ENCODE data around the gene C15orf39.

The C15orf39 gene

DNA sequence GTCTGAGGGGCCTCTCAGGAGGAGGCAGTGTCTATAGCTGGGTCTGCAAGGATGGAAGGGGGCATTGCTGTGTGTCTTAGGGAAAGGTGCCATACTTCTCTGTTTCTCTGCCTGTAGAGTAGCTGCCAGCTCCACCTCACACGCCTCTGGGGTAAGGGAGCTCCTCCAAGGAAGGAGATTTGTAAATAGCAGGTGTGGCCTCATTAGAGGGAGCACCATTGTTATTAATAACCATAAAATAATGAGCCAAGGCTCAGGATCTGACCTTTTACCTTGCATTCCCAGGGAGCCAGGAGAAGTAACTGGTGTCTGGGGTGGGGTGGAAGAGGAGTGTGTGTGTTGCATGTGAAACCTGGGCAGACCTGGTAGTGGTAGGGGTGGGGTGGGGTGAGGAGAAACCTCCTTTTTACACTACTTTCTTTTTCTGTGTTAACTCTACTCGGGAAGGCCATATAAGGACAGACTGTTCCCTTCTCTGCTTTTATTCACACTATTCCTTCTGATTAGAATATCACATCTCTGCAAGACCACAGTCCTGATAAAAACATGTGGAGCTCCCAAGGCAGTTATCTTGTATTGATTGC lies 2.2 kb upstream of the C15orf39 start:
- Histone ChIP-seq H3K4me3 (ENCODE audit: low read depth, low read length) (no peak overlapping the region), H3K9me3 (ENCODE audit: control insufficient read depth, insufficient read depth, low read depth, low read length) (no peaks in the 10 kb centered on the region), H3K4me1 (ENCODE audit: control insufficient read depth, insufficient read depth, low read length) (peaks cover 16% of the 10 kb centered on the region), H3K27ac (ENCODE audit: extremely low read depth, low read depth, low read length) (no peak overlapping the region), H3K36me3 (ENCODE audit: control insufficient read depth in 2 of 2, insufficient read depth in 1 of 2, low read length in 2 of 2) (no peaks in the 10 kb centered on the region)
- TF ChIP-seq, protein P1, sequence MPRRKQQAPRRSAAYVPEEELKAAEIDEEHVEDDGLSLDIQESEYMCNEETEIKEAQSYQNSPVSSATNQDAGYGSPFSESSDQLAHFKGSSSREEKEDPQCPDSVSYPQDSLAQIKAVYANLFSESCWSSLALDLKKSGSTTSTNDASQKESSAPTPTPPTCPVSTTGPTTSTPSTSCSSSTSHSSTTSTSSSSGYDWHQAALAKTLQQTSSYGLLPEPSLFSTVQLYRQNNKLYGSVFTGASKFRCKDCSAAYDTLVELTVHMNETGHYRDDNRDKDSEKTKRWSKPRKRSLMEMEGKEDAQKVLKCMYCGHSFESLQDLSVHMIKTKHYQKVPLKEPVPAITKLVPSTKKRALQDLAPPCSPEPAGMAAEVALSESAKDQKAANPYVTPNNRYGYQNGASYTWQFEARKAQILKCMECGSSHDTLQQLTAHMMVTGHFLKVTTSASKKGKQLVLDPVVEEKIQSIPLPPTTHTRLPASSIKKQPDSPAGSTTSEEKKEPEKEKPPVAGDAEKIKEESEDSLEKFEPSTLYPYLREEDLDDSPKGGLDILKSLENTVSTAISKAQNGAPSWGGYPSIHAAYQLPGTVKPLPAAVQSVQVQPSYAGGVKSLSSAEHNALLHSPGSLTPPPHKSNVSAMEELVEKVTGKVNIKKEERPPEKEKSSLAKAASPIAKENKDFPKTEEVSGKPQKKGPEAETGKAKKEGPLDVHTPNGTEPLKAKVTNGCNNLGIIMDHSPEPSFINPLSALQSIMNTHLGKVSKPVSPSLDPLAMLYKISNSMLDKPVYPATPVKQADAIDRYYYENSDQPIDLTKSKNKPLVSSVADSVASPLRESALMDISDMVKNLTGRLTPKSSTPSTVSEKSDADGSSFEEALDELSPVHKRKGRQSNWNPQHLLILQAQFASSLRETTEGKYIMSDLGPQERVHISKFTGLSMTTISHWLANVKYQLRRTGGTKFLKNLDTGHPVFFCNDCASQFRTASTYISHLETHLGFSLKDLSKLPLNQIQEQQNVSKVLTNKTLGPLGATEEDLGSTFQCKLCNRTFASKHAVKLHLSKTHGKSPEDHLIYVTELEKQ (tag by site-specific recombination; IDR thresholded peaks at IDR 0.05; ENCODE audit: borderline replicate concordance), result no peak
- TF ChIP-seq BCL11B (tag by site-specific recombination; IDR thresholded peaks at IDR 0.05; ENCODE audit: low read depth) (no peak), ZNF394 (tag by site-specific recombination; IDR thresholded peaks at IDR 0.05; ENCODE audit: borderline replicate concordance) (no peak), ZNF747 (tag by site-specific recombination; IDR thresholded peaks at IDR 0.05) (no peak), ZNF19 (tag by site-specific recombination; IDR thresholded peaks at IDR 0.05; ENCODE audit: low read depth) (no peak), ZNF169 (tag by site-specific recombination; IDR thresholded peaks at IDR 0.05) (no peak), ZNF121 (tag by site-specific recombination; IDR thresholded peaks at IDR 0.05) (no peak), ZIC2 (tag by site-specific recombination; IDR thresholded peaks at IDR 0.05) (no peak), REPIN1 (tag by site-specific recombination; IDR thresholded peaks at IDR 0.05; ENCODE audit: low read depth) (no peak)
- TF ChIP-seq, protein P2, sequence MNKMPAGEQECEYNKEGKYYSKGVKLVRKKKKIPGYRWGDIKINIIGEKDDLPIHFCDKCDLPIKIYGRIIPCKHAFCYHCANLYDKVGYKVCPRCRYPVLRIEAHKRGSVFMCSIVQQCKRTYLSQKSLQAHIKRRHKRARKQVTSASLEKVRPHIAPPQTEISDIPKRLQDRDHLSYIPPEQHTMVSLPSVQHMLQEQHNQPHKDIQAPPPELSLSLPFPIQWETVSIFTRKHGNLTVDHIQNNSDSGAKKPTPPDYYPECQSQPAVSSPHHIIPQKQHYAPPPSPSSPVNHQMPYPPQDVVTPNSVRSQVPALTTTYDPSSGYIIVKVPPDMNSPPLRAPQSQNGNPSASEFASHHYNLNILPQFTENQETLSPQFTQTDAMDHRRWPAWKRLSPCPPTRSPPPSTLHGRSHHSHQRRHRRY (tag by site-specific recombination; IDR thresholded peaks at IDR 0.05), result no peak
- TF ChIP-seq, protein P3, sequence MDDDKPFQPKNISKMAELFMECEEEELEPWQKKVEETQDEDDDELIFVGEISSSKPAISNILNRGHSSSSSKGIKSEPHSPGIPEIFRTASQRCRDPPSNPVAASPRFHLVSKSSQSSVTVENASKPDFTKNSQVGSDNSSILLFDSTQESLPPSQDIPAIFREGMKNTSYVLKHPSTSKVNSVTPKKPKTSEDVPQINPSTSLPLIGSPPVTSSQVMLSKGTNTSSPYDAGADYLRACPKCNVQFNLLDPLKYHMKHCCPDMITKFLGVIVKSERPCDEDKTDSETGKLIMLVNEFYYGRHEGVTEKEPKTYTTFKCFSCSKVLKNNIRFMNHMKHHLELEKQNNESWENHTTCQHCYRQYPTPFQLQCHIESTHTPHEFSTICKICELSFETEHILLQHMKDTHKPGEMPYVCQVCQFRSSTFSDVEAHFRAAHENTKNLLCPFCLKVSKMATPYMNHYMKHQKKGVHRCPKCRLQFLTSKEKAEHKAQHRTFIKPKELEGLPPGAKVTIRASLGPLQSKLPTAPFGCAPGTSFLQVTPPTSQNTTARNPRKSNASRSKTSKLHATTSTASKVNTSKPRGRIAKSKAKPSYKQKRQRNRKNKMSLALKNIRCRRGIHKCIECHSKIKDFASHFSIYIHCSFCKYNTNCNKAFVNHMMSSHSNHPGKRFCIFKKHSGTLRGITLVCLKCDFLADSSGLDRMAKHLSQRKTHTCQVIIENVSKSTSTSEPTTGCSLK (tag by site-specific recombination; IDR thresholded peaks at IDR 0.05), result no peak
- TF ChIP-seq, protein P4, sequence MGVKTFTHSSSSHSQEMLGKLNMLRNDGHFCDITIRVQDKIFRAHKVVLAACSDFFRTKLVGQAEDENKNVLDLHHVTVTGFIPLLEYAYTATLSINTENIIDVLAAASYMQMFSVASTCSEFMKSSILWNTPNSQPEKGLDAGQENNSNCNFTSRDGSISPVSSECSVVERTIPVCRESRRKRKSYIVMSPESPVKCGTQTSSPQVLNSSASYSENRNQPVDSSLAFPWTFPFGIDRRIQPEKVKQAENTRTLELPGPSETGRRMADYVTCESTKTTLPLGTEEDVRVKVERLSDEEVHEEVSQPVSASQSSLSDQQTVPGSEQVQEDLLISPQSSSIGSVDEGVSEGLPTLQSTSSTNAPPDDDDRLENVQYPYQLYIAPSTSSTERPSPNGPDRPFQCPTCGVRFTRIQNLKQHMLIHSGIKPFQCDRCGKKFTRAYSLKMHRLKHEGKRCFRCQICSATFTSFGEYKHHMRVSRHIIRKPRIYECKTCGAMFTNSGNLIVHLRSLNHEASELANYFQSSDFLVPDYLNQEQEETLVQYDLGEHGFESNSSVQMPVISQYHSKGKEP (tag by site-specific recombination; IDR thresholded peaks at IDR 0.05), result no peak
- POLR2A ChIA-PET, result interaction anchor here (0.6 to 3.0 kb wide), 7 partner anchors 20 to 176 kb away, joined by 3 to 15 read pairs (median 3); partner anchors contain the start of gene PPCDC
- CTCF ChIA-PET, result interaction anchor here (0.6 to 1.9 kb wide), 5 partner anchors 91 to 436 kb away, joined by 3 to 6 read pairs (median 3); no protein-coding TSS in a partner anchor

DNA sequence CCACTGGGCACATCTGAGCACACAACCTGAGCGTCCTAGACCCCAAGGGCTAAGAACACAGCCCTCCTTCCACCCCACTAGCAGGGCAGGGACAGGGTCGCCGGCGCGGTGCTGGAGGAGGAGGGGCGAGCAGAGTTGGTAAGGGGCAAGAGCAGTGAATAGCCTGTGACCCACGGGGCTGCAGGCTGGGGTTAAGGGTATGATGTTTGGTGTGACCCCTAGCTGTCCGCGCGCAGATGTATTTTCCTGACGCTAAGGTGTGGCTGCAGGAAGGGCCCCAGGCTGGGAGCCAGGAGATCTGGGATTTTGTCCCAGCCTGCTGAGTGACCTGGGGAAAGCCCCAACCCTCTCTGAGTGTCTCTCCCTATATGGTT lies 1.3 kb upstream of the C15orf39 start:
- TF ChIP-seq SCRT1 (tag by site-specific recombination; IDR thresholded peaks at IDR 0.05; ENCODE audit: borderline replicate concordance), result no peak
- no peak for TF ChIP-seq ZNF777 (tag by site-specific recombination; IDR thresholded peaks at IDR 0.05; ENCODE audit: borderline replicate concordance)
- no peak for TF ChIP-seq ZNF248 (tag by site-specific recombination; IDR thresholded peaks at IDR 0.05)
- TF ChIP-seq, protein P5, sequence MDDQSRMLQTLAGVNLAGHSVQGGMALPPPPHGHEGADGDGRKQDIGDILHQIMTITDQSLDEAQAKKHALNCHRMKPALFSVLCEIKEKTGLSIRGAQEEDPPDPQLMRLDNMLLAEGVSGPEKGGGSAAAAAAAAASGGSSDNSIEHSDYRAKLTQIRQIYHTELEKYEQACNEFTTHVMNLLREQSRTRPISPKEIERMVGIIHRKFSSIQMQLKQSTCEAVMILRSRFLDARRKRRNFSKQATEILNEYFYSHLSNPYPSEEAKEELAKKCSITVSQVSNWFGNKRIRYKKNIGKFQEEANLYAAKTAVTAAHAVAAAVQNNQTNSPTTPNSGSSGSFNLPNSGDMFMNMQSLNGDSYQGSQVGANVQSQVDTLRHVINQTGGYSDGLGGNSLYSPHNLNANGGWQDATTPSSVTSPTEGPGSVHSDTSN (CRISPR knock-in tag; IDR thresholded peaks at IDR 0.05), result no peak
- Histone ChIP-seq H3K4me1 (ENCODE audit: control insufficient read depth, insufficient read depth, low read length) (peaks cover 21% of the 10 kb centered on the region), H3K27ac (ENCODE audit: extremely low read depth, low read depth, low read length) (no peak overlapping the region)

More for the DNA sequence above, 1.3 kb upstream of the C15orf39 start:
- CTCF ChIA-PET, result interaction anchor here (0.6 to 1.8 kb wide), 8 partner anchors 92 to 485 kb away, joined by 3 to 10 read pairs (median 4); no protein-coding TSS in a partner anchor
- Histone ChIP-seq H3K4me3 (ENCODE audit: low read depth, low read length) (no peak overlapping the region), H3K9me3 (ENCODE audit: control insufficient read depth, insufficient read depth, low read depth, low read length) (no peaks in the 10 kb centered on the region), H3K36me3 (ENCODE audit: control insufficient read depth in 2 of 2, insufficient read depth in 1 of 2, low read length in 2 of 2) (peaks cover under 1 to 3% of the 10 kb centered on the region in 2 experiments; a peak in 2 of 3 replicates)
- POLR2A ChIA-PET, result interaction anchor here (1.5 to 3.0 kb wide), 6 partner anchors 19 to 244 kb away, joined by 3 to 24 read pairs (median 11); partner anchors contain the start of genes PPCDC and RPP25

Data from HEK293 (cell line).